ENCODE data around the gene NCR2.

- TF ChIP-seq PRDM15 (CRISPR knock-in tag; IDR thresholded peaks at IDR 0.05) (no peak), CTCF (IDR thresholded peaks at IDR 0.05) (no peak), SMAD3 (CRISPR knock-in tag; IDR thresholded peaks at IDR 0.05; ENCODE audit: borderline replicate concordance) (no peak), ZNF317 (CRISPR knock-in tag; IDR thresholded peaks at IDR 0.05; ENCODE audit: borderline replicate concordance, low read depth) (no peak), CREB1 (CRISPR knock-in tag; IDR thresholded peaks at IDR 0.05) (no peak)
Measured at GRCh38 chr6:41331401-41332150, 3.8 kb upstream of the NCR2 start.

Data from WTC11 (cell line).